Amygdala (tissue), 56 donors: ENCODE measurements around the gene AFTPH.
"Not testable (repeated sequence)": the region's sequence is repeated elsewhere in the genome, so short reads cannot be mapped to it uniquely, and the experiment has no call there.

ENCODE experiments used
- DNase-seq, 56 donors: peaks; one replicate each; lab custom pipeline; 2025; lab: John Stamatoyannopoulos, UW

AFTPH gene

DNA sequence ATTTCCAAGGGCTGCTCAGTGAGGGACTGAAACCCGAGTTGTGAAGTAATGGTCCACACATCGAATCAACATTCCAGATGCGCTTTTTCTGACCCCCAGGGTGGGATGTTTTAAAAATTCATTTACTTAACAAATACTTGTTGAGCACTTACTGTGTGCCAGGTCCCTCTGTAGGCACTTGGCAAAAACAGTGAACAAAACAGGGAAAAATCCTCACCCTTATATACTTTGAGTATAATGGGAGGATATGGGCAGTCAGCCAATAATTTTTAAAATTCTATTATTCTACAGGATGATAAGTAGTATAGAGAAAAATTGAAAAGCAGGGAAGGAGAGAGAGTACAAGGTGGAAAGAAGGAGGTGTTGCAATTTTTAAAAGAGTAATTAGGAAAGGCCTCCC, 31.3 kb upstream of the AFTPH start:
- DNase-seq = no peak

DNA sequence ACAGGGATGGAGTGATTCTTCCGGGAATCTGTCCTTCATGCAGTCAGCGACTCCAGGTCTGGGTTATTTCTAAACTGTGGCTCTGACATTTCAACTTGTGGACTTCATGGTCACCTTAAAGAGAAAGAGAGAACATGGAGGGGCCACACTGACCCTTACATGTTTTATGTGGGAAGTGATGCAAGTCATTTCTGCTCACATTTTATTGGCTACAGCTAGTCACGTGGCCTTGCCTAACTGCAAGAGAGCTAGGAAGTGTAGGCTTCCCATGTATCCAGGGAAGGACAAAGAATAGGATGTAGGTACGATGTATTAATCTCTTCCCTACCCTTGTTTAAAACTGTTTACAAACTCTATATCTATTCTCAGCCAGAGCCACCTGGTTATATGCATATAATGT, 30.3 kb upstream of the AFTPH start:
- DNase-seq = no peak

GRCh38 chr2:64498438-64498837, 25.7 kb upstream of the AFTPH start:
- no peak for DNase-seq

- no peak for DNase-seq
Observed at GRCh38 chr2:64500549-64500948, 23.6 kb upstream of the AFTPH start.

GRCh38 chr2:64501946-64502345, 22.2 kb upstream of the AFTPH start:
- no peak for DNase-seq

GRCh38 chr2:64502860-64503259, 21.3 kb upstream of the AFTPH start:
- no peak for DNase-seq

DNA sequence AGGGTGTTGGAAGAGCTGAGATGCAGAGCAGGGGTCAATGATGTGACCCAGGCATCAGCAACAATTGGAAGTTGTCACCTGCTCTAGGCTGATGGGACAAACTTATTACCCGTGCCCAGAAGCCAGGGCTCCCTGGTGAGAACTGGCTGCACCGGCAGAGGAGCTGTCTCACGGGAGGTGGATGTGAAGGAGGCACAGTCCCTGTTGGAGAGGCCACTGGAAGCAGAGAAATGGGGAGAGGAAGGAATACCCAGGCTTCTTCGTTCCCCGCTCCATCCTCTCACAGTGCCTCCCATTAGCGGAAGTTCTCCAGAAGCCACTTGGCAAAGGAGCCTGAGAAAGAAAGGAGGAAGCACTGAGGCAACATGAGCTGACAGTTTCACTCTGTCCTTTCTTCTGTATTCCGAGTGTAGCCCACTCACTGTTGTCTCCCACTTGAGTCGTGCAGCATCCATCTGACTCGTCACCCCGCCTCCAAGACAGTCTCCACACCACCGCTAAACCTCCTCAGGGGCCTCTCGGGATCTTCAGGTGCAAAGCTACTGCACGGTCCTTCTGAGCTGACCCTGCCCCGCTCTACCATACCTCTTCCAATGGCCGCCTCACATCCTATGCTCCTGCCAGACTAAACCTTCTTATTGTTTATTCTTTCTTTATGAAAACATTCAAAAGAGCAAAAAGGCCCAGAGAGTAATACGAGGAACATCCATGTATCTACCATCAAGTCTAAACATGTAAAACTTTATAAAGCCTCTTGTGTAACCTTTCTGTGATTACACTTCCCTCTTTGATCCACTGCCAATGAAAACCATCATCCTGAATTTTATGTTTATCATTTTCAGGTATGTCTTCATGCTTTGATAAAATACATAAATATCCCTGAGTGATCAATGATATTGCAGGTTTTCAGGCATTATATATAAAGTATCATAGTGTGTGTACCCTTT, 19.1 kb upstream of the AFTPH start:
- peak in 3 of 56 donors; percentile 1 to 9 (median 2) for DNase-seq

DNA sequence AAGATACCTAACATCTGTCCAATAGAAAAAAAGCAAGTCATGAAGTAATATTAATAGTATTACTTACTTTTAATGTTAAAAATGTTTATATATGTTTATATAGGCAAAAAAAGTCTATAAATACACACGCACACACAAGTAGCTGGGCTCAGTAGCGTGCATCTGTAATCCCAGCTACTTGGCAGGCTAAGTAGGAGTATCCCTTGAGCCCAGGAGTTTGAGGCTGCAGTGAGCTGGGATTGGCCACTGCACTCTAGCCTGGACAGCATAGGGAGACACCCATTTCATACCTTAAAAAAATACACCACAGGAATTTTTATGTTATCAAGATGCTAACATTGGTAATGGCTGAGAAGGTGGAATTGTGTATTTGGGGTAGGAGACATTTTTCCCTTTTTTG, 17.4 kb upstream of the AFTPH start:
- no peak for DNase-seq

GRCh38 chr2:64514008-64514407, 10.1 kb upstream of the AFTPH start:
- no peak for DNase-seq

DNA sequence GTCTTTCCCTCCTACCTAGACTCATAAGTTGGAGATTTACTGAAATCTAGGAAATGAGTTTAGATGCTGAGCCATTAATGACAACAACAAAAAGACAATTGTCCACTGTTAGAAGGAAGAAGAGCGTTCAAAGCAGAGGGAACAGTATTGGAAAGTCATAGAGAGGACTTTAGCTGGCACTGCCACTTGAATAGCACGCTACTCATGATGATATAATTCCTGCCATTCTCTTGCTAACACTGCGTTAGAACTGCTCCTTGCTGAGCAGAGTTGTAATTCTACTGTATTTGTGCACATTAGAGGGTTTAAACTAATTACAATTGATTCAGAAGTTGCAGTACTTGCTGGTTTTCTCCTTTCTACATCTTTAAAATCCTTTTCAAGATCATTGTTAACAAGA, 9.0 kb upstream of the AFTPH start:
- DNase-seq = peak in 1 of 56 donors; percentile 41

GRCh38 chr2:64516651-64517510, 7.2 kb upstream of the AFTPH start:
- DNase-seq = no peak

GRCh38 chr2:64517511-64517884, 6.6 kb upstream of the AFTPH start:
- DNase-seq = no peak

- DNase-seq = peak in 36 of 56 donors; percentile 1 to 83 (median 28)
Observed at GRCh38 chr2:64522843-64523428, 1.2 kb upstream of the AFTPH start.

- DNase-seq = peak in 18 of 56 donors; percentile 33 to 74 (median 52)
Observed at GRCh38 chr2:64524604-64525316, 632 bp downstream of the AFTPH start.

DNA sequence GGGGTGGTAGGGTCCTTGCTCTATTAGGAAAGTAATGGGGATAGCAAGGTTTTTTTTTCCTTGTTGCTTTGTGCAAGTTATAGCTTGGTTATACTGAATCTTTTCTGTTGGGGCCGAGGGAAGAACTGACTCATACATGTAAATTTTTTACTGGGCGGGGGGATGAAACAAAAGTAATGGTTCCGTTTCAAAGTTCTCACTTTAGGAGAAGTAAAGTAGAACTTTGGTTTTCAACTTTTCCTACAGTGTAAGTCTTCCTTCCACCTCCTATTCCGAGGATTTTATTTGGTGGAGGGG, 1.1 kb downstream of the AFTPH start:
- DNase-seq = peak in 1 of 56 donors; percentile 4

DNA sequence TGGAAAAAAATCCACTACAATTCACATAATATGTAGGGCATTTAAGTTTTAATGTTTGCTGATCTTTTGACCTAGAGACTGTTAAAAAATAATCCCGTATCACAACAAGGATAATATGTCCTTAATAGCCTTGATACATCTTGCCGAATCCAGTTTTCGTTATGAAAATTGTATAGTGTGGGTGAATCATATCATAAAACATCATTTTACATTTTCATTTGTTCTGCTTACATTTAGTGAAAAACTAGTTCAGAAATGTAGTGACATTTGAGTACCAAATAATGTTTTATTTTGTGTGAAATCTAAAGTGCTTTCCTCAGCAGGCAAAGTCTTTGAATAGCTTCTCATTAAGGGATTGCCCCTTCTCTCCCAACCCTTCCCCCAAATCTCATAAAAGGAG, 1.9 kb downstream of the AFTPH start:
- no peak for DNase-seq

- not testable (repeated sequence) for DNase-seq
Observed at GRCh38 chr2:64530946-64531345, 6.8 kb downstream of the AFTPH start.

DNA sequence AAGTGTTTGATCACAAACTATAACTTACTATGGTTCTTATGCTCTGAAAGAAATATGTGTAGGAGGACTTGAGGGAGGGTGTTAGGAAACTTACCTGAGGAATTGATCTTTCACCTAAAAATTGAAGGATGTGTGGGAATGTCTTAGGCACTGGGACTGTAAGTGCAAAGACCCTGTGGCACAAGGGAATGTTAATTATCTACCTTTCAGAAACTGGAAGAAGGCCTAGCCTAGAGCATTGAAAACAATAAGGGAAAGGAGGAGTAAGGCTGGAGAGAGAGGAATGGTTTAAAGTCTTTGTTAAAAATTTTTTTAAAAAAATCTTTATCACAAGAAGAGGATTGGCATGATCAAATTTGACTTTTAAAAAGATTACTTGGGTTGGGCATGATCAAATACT, 7.9 kb downstream of the AFTPH start:
- DNase-seq = no peak

- DNase-seq = no peak
Observed at GRCh38 chr2:64533882-64534281, 9.8 kb downstream of the AFTPH start.

DNA sequence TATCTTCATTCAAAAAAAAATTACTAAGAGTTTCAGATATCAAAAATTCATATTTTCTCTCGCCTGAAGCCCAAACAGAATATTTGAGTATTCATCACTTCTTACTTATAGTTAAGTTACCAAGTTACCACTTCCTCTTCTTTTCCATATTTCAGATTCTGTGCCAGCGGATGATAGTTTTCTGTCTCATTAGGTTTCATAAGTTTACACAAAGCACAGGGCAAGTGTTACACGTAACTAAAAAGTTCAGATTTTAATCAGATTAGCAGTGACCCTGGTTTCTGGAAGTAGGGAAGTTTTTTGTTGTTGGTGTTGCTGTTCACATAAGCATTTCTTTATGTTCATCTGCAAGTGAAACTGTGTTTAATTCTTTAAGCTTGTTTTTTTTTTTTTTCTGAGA, 10.2 kb downstream of the AFTPH start:
- no peak for DNase-seq

DNA sequence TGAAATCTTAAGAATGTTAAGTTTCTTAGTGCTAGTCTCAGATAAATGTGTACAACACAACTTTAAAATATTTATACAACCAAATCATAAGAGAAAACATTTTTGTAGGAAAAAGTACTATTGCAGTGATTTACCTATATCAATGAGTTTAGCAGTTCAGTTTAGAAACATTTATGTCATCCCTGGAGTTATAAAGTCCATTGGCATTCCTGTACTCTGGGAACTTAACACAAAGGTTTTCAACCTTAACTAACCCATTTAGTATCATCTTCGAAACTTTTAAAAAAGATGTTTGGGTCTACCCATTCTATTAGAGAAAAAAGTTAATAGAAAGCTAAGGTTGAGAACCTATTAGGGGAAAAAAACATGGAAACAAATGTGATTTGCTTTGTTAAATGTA, 10.9 kb downstream of the AFTPH start:
- no peak for DNase-seq
